Activated CD4-positive, alpha-beta memory T cell treated with anti-CD3 and anti-CD28 coated beads, Interleukin-2, amount 10 ng/mL, durations not matched to agents 7 days and 5 days (primary cell): ENCODE results near the gene MKX. TPM values are rescaled to one million over a fixed set of nuclear protein-coding genes. Genes with fewer than 3 reads are reported as not detected.

Experiments
- CTCF ChIA-PET: fragments of 350-600 bp; sonication (Branson Sonifier 250); formaldehyde crosslinking; loops from one replicate; lab custom pipeline; 2021; ENCODE audit warnings: antibody characterized with exemption, inconsistent platforms; lab: Charles Lee
- POLR2A ChIA-PET: fragments of 350-600 bp; sonication (Branson Sonifier 250); formaldehyde crosslinking; loops from one replicate; lab custom pipeline; 2021; ENCODE audit warnings: antibody characterized with exemption; lab: Charles Lee
- DNase-seq: peaks from one replicate; pipeline ENCODE4 v3.0.0-alpha.2; 2020
- H3K27ac Mint-ChIP-seq: one replicate; pipeline ENCODE4 v1.8.0; 2021; ENCODE audit warnings: mild to moderate bottlenecking, mixed read lengths
- H3K27me3 Mint-ChIP-seq: one replicate; pipeline ENCODE4 v1.8.0; 2021; ENCODE audit warnings: mixed read lengths
- H3K36me3 Mint-ChIP-seq: one replicate; pipeline ENCODE4 v1.8.0; 2021; ENCODE audit warnings: low read depth, mixed read lengths
- H3K4me1 Mint-ChIP-seq: one replicate; pipeline ENCODE4 v1.8.0; 2021; ENCODE audit warnings: mixed read lengths
- H3K4me3 Mint-ChIP-seq: one replicate; pipeline ENCODE4 v1.8.0; 2021; ENCODE audit warnings: mild to moderate bottlenecking, mixed read lengths
- H3K9me3 Mint-ChIP-seq: one replicate; pipeline ENCODE4 v1.8.0; 2021; ENCODE audit warnings: mixed read lengths
- total RNA-seq, 2 experiments: library from RNA; stranded (reverse); gene quantifications; one replicate each; pipeline ENCODE4 v1.2.3, GENCODE V29; 2021

The MKX gene
- total RNA-seq, 2 experiments from 2014 or later, result 0.23 TPM; not detected in 1

GRCh38 chr10:27724287-27724686, 21.3 kb downstream of the MKX start:
- peaks cover 31% of the 10 kb centered on the region for H3K27me3 Mint-ChIP-seq
- ChIA-PET CTCF (no interaction called here), POLR2A (no interaction called here)
- H3K27ac Mint-ChIP-seq, result no peak overlapping the region
- DNase-seq, result no peak
- H3K4me3 Mint-ChIP-seq, result no peak overlapping the region
- no peaks in the 10 kb centered on the region for H3K4me1 Mint-ChIP-seq
- H3K36me3 Mint-ChIP-seq, result no peaks in the 10 kb centered on the region
- H3K9me3 Mint-ChIP-seq, result no peaks in the 10 kb centered on the region

GRCh38 chr10:27723436-27723835, 22.2 kb downstream of the MKX start:
- H3K27ac Mint-ChIP-seq, result no peak overlapping the region
- no peaks in the 10 kb centered on the region for H3K9me3 Mint-ChIP-seq
- no peaks in the 10 kb centered on the region for H3K36me3 Mint-ChIP-seq
- H3K4me1 Mint-ChIP-seq, result no peaks in the 10 kb centered on the region
- peaks cover 31% of the 10 kb centered on the region for H3K27me3 Mint-ChIP-seq
- POLR2A ChIA-PET, result no interaction called here
- CTCF ChIA-PET, result no interaction called here
- H3K4me3 Mint-ChIP-seq, result no peak overlapping the region
- DNase-seq, result no peak

GRCh38 chr10:27720529-27720928, 25.1 kb downstream of the MKX start:
- H3K27me3 Mint-ChIP-seq, result peaks cover 19% of the 10 kb centered on the region
- ChIA-PET CTCF (no interaction called here), POLR2A (no interaction called here)
- no peak for DNase-seq
- H3K9me3 Mint-ChIP-seq, result no peaks in the 10 kb centered on the region
- no peak overlapping the region for H3K4me3 Mint-ChIP-seq
- no peak overlapping the region for H3K27ac Mint-ChIP-seq
- no peaks in the 10 kb centered on the region for H3K36me3 Mint-ChIP-seq
- no peaks in the 10 kb centered on the region for H3K4me1 Mint-ChIP-seq

GRCh38 chr10:27719052-27719451, 26.6 kb downstream of the MKX start:
- Mint-ChIP-seq H3K27me3 (peaks cover 15% of the 10 kb centered on the region), H3K4me3 (no peak overlapping the region), H3K27ac (no peak overlapping the region), H3K9me3 (no peaks in the 10 kb centered on the region), H3K36me3 (no peaks in the 10 kb centered on the region), H3K4me1 (no peaks in the 10 kb centered on the region)
- ChIA-PET POLR2A (no interaction called here), CTCF (no interaction called here)
- no peak for DNase-seq

GRCh38 chr10:27717861-27718260, 27.8 kb downstream of the MKX start:
- CTCF ChIA-PET, result no interaction called here
- H3K4me3 Mint-ChIP-seq, result no peak overlapping the region

GRCh38 chr10:27717224-27717623, 28.4 kb downstream of the MKX start:
- no peak overlapping the region for H3K4me3 Mint-ChIP-seq
- CTCF ChIA-PET, result no interaction called here

More at GRCh38 chr10:27717861-27718260, 27.8 kb downstream of the MKX start:
- Mint-ChIP-seq H3K27me3 (peaks cover 13% of the 10 kb centered on the region), H3K27ac (no peak overlapping the region), H3K36me3 (no peaks in the 10 kb centered on the region), H3K4me1 (no peaks in the 10 kb centered on the region), H3K9me3 (no peaks in the 10 kb centered on the region)
- no peak for DNase-seq
- POLR2A ChIA-PET, result no interaction called here

GRCh38 chr10:27716521-27716920, 29.1 kb downstream of the MKX start:
- ChIA-PET CTCF (no interaction called here), POLR2A (no interaction called here)
- Mint-ChIP-seq H3K27ac (no peak overlapping the region), H3K27me3 (peaks cover 13% of the 10 kb centered on the region), H3K4me3 (no peak overlapping the region), H3K4me1 (no peaks in the 10 kb centered on the region), H3K36me3 (no peaks in the 10 kb centered on the region), H3K9me3 (no peaks in the 10 kb centered on the region)
- no peak for DNase-seq

More at GRCh38 chr10:27717224-27717623, 28.4 kb downstream of the MKX start:
- Mint-ChIP-seq H3K27ac (no peak overlapping the region), H3K9me3 (no peaks in the 10 kb centered on the region), H3K27me3 (peaks cover 12% of the 10 kb centered on the region), H3K4me1 (no peaks in the 10 kb centered on the region), H3K36me3 (no peaks in the 10 kb centered on the region)
- DNase-seq, result no peak
- POLR2A ChIA-PET, result no interaction called here

- Mint-ChIP-seq H3K27ac (no peak overlapping the region), H3K27me3 (peaks cover 10% of the 10 kb centered on the region), H3K36me3 (no peaks in the 10 kb centered on the region), H3K4me3 (no peak overlapping the region), H3K9me3 (no peaks in the 10 kb centered on the region), H3K4me1 (no peaks in the 10 kb centered on the region)
- DNase-seq, result no peak
- ChIA-PET POLR2A (no interaction called here), CTCF (no interaction called here)
Observed at GRCh38 chr10:27715505-27715904, 30.1 kb downstream of the MKX start.

- no peak for DNase-seq
- H3K36me3 Mint-ChIP-seq, result no peaks in the 10 kb centered on the region
- no peak overlapping the region for H3K4me3 Mint-ChIP-seq
- ChIA-PET CTCF (interaction anchor here (0.7 kb wide), 1 partner anchor 18 kb away, joined by 3 read pairs; no protein-coding TSS in a partner anchor), POLR2A (no interaction called here)
- peaks cover 6% of the 10 kb centered on the region for H3K27me3 Mint-ChIP-seq
- H3K27ac Mint-ChIP-seq, result no peak overlapping the region
- H3K4me1 Mint-ChIP-seq, result no peaks in the 10 kb centered on the region
- H3K9me3 Mint-ChIP-seq, result no peaks in the 10 kb centered on the region
Observed at GRCh38 chr10:27714349-27714748, 31.3 kb downstream of the MKX start.

- no peak overlapping the region for H3K27ac Mint-ChIP-seq
- POLR2A ChIA-PET, result no interaction called here
- CTCF ChIA-PET, result interaction anchor here (0.7 kb wide), 1 partner anchor 17 kb away, joined by 3 read pairs; no protein-coding TSS in a partner anchor
- H3K4me3 Mint-ChIP-seq, result no peak overlapping the region
- H3K4me1 Mint-ChIP-seq, result no peaks in the 10 kb centered on the region
- no peaks in the 10 kb centered on the region for H3K9me3 Mint-ChIP-seq
- peaks cover 3% of the 10 kb centered on the region for H3K27me3 Mint-ChIP-seq
- no peak for DNase-seq
- no peaks in the 10 kb centered on the region for H3K36me3 Mint-ChIP-seq
Observed at GRCh38 chr10:27713941-27714340, 31.7 kb downstream of the MKX start.

- H3K4me3 Mint-ChIP-seq, result no peak overlapping the region
- peaks cover 2% of the 10 kb centered on the region for H3K27me3 Mint-ChIP-seq
- no peaks in the 10 kb centered on the region for H3K36me3 Mint-ChIP-seq
- no peaks in the 10 kb centered on the region for H3K4me1 Mint-ChIP-seq
- H3K9me3 Mint-ChIP-seq, result no peaks in the 10 kb centered on the region
- CTCF ChIA-PET, result no interaction called here
- DNase-seq, result no peak
- no peak overlapping the region for H3K27ac Mint-ChIP-seq
- POLR2A ChIA-PET, result no interaction called here
Observed at GRCh38 chr10:27710014-27710413, 35.6 kb downstream of the MKX start.

GRCh38 chr10:27709304-27709703, 36.3 kb downstream of the MKX start:
- ChIA-PET POLR2A (no interaction called here), CTCF (no interaction called here)
- Mint-ChIP-seq H3K4me1 (no peaks in the 10 kb centered on the region), H3K9me3 (no peaks in the 10 kb centered on the region), H3K27me3 (peaks cover 2% of the 10 kb centered on the region), H3K36me3 (no peaks in the 10 kb centered on the region), H3K27ac (no peak overlapping the region), H3K4me3 (no peak overlapping the region)
- no peak for DNase-seq

GRCh38 chr10:27701938-27702537, 43.6 kb downstream of the MKX start:
- Mint-ChIP-seq H3K27ac (no peak overlapping the region), H3K4me3 (no peak overlapping the region), H3K9me3 (no peaks in the 10 kb centered on the region), H3K36me3 (no peaks in the 10 kb centered on the region), H3K27me3 (peaks cover 20% of the 10 kb centered on the region), H3K4me1 (no peaks in the 10 kb centered on the region)
- ChIA-PET POLR2A (no interaction called here), CTCF (no interaction called here)
- no peak for DNase-seq

GRCh38 chr10:27699776-27700175, 45.8 kb downstream of the MKX start:
- H3K9me3 Mint-ChIP-seq, result no peaks in the 10 kb centered on the region
- no peak overlapping the region for H3K27ac Mint-ChIP-seq
- H3K36me3 Mint-ChIP-seq, result no peaks in the 10 kb centered on the region
- ChIA-PET CTCF (no interaction called here), POLR2A (no interaction called here)
- no peak for DNase-seq
- peaks cover 21% of the 10 kb centered on the region for H3K27me3 Mint-ChIP-seq
- H3K4me1 Mint-ChIP-seq, result no peaks in the 10 kb centered on the region
- H3K4me3 Mint-ChIP-seq, result no peak overlapping the region
